HG03135 (cell line): ENCODE data around the gene TOR4A.

ENCODE experiments used
- ATAC-seq: cut with Tn5 transposase; IDR thresholded peaks from one replicate; pipeline ENCODE4 v1.9.1; 2021; ENCODE audit warnings: mild to moderate bottlenecking, moderate library complexity; ENCODE audit not compliant: unreplicated experiment

The TOR4A gene

GRCh38 chr9:137293482-137294090 is 16.1 kb downstream of the TOR4A start:
- ATAC-seq, result no peak

DNA sequence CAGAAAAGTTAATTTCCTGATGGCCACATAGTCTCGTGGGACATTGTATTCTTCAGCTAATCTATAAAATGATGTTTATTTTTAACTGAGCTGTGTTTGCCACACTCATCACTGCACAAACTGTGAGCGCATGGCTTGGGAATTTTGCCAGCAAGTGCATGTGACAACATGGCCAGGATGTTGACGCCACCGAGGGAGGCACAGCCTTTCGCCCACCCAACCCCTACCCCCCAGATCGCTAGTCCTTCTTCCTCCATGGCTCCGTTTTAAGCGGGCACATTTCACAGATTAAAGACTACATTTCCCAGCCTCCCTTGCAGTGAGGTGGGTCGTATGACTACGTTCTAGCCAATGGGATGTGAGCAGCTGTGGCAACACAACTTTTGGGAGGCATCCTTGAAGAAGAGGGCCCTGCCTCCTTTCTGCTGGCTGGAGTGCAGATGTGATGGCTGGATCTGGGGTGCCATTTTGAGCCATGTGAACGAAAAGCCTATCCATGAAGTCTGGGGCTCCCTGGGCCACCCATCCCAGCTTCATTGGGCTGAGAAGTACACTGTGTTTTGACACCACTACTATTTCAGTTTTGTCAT is 16.7 kb downstream of the TOR4A start:
- no peak for ATAC-seq

GRCh38 chr9:137294681-137295237 is 17.2 kb downstream of the TOR4A start:
- ATAC-seq, result no peak

GRCh38 chr9:137295238-137295811 is 17.8 kb downstream of the TOR4A start:
- no peak for ATAC-seq

DNA sequence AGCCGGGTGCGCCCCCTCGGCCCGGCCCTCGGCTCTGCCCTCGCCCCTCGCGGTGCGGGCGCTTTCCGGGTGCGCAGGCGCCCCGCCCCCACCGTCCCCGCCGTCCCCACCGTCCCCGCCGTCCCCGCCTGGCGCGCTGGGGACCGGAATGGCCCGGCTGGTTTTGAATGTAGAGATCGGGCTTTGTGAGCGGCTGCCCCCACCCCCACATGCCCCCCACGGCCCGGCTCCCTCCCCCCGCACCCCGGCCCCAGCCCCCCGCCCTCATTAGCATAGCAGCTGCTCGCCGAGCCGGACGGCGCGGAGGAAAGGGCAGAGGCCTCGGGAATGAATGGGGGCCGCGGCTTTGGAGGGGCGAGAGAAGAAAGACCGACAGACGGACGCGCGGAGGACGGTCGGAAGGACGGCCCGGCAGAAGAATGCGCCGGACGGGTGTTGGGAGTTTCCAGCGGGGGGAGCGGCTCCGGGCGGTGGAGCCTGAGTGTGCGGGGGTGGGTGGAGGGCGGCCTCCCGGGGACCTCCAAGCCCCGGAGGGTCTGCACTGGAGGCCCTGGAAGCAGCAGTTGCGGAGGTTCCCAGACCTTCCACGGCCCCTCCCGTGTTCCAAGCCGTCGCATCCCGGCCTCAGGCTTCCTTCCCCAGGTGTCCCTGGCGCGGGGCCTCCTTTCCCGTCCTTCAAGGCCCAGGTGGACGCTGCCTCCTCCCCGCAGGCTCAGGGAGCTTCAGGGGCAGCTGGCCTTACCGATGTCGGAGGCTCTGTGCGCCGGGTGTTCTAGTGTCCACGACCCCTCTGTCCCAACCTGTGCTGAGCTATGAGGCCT is 18.5 kb downstream of the TOR4A start:
- ATAC-seq, result no peak

- ATAC-seq, result no peak
Observed at GRCh38 chr9:137296670-137297664, 19.4 kb downstream of the TOR4A start.

DNA sequence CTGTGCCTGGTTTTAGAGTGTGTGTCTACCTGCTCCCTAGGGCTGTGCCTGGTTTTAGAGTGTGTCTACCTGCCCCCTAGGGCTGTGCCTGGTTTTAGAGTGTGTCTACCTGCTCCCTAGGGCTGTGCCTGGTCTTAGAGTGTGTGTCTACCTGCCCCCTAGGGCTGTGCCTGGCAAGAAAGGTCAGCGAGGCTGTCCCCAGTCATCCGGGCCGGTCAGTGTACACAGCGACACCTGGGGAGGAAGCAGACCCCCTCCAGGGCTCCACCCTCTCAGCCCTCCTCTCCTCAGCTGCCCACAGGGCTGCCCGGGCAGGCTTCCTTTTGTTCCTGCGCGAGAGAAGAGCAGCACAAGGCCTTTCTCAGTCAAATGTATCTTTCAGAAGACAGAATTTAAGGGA is 20.4 kb downstream of the TOR4A start:
- no peak for ATAC-seq

DNA sequence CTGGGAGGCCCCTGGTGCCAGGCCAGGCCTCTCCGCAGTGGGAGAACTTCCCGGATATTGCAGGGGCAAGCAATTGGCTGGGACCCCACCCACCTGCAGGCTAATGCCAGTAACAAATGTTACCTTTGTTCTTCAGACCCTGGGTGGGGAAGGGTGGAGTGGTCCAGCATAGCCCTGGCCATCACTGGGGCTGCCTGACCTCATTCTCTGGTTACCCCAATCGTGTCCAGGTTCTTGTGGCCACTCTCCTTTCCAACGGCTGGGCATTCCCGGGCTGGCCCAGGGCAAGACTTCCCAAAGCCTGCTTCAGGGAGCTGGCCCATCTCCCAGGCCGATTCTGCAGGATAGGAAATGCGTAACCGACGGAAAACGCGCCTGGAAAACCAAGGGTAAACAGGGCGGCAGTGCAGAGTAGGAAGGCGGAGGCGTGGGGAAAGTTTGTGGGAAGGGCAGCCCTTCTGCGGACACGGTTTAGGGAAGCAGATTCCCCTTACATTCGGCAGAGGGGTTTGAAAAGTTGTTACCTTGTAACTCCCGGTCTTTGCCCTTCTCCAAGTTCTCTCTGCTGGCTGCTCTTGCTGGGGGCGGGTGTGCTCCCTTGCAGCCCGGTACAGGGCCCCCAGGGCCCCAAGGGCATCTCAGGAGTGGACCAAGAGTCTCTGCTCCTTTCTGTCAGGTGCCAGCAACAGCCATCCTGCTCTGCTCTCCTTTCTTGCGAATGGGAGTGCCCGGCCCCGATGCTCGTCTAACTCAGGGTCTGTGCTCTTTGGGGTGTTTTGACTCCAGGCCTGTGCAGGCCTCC is 21.1 kb downstream of the TOR4A start:
- ATAC-seq, result no peak

DNA sequence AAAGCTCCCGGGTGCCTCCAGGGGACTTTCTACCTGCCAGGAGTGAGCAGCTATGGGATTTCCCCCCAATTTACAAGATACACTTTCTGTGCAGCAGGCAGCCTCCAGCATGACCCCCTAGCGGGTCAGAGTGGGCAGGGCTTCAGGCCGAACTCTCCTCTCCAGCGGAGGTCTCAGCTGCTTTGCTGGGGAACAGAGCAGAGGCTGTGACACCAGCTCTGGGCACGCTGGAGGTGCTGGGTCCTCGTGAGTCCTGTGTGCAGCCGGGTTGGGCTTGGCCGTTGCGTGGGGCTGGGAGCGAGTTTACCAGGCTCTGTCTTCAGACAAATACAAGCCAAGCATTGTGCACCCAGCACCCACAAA is 21.7 kb downstream of the TOR4A start:
- ATAC-seq, result no peak

- ATAC-seq, result no peak
Observed at GRCh38 chr9:137299938-137300337, 22.4 kb downstream of the TOR4A start.

DNA sequence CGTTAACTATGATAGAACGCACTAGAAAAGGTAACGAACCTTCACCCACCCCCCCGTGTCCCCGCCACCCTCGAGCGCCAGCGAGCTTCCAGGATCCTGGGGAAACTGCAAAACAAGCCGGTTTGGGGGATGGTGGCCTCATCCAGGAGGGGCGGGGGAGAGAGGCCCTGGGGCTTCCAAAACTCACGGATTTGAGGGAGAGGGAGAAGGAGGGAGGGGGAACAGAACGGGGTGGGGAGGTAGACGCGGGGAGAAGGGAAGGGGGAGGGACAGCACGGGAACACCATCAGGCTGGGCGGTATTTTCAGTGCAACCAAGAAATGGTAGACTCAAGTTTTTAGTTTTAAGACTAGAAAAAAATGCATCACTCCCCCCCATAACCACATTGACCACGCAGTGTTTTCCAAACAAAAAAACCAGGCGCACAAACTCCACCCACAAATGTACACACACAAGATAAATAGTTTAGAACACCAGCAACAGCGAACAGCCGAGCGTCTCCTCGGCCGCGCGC is 23.1 kb downstream of the TOR4A start:
- ATAC-seq, result no peak

- peak; percentile 14 for ATAC-seq
Observed at GRCh38 chr9:137301081-137301947, 23.8 kb downstream of the TOR4A start.

GRCh38 chr9:137302118-137302448 is 24.6 kb downstream of the TOR4A start, which contains the start of gene NRARP:
NRARP (minus strand) TSS chr9:137302271; CDS start chr9:137301928, 343 bp downstream.
- ATAC-seq, result peak; percentile 72

- peak; percentile 42 for ATAC-seq
Observed at GRCh38 chr9:137302449-137303150, 25.1 kb downstream of the TOR4A start.

GRCh38 chr9:137303151-137303892 is 25.8 kb downstream of the TOR4A start:
- no peak for ATAC-seq

DNA sequence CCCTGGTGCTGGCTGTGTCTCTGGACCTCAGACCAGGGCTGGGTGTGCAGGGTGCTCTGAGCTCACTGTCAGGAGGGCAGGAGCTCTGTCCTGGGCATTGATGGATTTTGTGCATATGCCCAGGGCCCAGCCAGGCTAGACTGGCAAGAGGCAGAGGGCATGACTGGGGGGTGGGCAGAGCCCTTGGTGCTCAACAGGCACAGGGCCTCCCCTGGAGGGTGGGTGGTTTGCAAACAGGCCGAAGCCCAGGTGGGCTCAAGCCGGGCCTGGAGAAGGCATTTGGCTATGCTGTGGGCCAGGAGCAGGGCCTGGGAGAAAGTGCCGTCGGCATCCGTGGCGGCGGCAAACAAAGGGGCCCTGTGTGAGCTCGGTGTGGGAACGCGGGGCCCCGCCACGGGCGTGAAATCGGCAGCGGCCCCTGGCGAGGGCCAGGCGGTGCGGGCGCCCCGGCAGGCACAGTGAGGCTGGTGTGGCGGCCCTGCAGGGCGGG is 26.4 kb downstream of the TOR4A start:
- no peak for ATAC-seq
